Vagina (tissue), 2 donors: ENCODE results near the gene CAPN2. TPM values are rescaled to one million over a fixed set of nuclear protein-coding genes. Genes with fewer than 3 reads are reported as not detected.
"Not testable (repeated sequence)": the region's sequence is repeated elsewhere in the genome, so short reads cannot be mapped to it uniquely, and the experiment has no call there.

Source experiments
- DNase-seq, 2 donors: peaks; one replicate each; pipeline ENCODE4 v3.0.0-alpha.2; 2017; ENCODE audit errors: extremely low spot score in 2 of 2
- H3K27ac ChIP-seq: fragments of 200-600 bp; sonication (generic); one replicate; pipeline ENCODE4 v1.5.1; 2019
- H3K27me3 ChIP-seq: fragments of 200-600 bp; sonication (generic); one replicate; pipeline ENCODE4 v1.5.1; 2019
- H3K36me3 ChIP-seq, 2 donors: fragments of 200-600 bp; sonication (generic); one replicate each; pipeline ENCODE4 v1.5.1; 2017 to 2019
- H3K4me1 ChIP-seq: fragments of 200-600 bp; sonication (generic); one replicate; pipeline ENCODE4 v1.5.1; 2019
- H3K4me3 ChIP-seq, 2 donors: fragments of 200-600 bp; sonication (generic); 1 replicate in 1 of 2; 2 replicates in 1 of 2; pipeline ENCODE4 v1.5.1; 2016 to 2019
- H3K9me3 ChIP-seq: fragments of 200-600 bp; sonication (generic); one replicate; pipeline ENCODE4 v1.5.1; 2019
- POLR2A ChIP-seq, 2 donors: fragments of 450-650 bp; IDR thresholded peaks; one replicate each; pipeline ENCODE4 v1.6.1; 2017; ENCODE audit warnings: antibody characterized with exemption in 2 of 2, mild to moderate bottlenecking in 2 of 2, moderate library complexity in 2 of 2
- POLR2AphosphoS5 ChIP-seq, 2 donors: sonication (generic); formaldehyde crosslinking; IDR thresholded peaks; one replicate each; pipeline ENCODE4 v1.9.0; 2017; ENCODE audit warnings: antibody characterized with exemption in 2 of 2, mild to moderate bottlenecking in 2 of 2, low read depth in 1 of 2; ENCODE audit not compliant: insufficient read depth in 1 of 2
- intact Hi-C: fragments of 100-400 bp; cut with DNase I; formaldehyde crosslinking; loops from one replicate; pipeline ENCODE4 v1.15.1; 2023
- total RNA-seq: library from RNA; depleted of rRNA; stranded (reverse); fragments of >200 nt; gene quantifications from one replicate; pipeline ENCODE4 v1.2.3, GENCODE V29; 2016
- TF ChIP-seq, protein P1 (sequence below), 3 experiments: fragments of 450-650 bp in 2 of 3; fragments of 200-600 bp in 1 of 3; sonication (generic) in 1 of 3; IDR thresholded peaks; one replicate each; pipeline ENCODE4 v1.5.1; 2017 to 2019; ENCODE audit warnings: antibody characterized with exemption in 3 of 3, mild to moderate bottlenecking in 2 of 3, moderate library complexity in 2 of 3

Gene CAPN2
- total RNA-seq, 1 donor from 2014 or later, result 208 TPM

DNA sequence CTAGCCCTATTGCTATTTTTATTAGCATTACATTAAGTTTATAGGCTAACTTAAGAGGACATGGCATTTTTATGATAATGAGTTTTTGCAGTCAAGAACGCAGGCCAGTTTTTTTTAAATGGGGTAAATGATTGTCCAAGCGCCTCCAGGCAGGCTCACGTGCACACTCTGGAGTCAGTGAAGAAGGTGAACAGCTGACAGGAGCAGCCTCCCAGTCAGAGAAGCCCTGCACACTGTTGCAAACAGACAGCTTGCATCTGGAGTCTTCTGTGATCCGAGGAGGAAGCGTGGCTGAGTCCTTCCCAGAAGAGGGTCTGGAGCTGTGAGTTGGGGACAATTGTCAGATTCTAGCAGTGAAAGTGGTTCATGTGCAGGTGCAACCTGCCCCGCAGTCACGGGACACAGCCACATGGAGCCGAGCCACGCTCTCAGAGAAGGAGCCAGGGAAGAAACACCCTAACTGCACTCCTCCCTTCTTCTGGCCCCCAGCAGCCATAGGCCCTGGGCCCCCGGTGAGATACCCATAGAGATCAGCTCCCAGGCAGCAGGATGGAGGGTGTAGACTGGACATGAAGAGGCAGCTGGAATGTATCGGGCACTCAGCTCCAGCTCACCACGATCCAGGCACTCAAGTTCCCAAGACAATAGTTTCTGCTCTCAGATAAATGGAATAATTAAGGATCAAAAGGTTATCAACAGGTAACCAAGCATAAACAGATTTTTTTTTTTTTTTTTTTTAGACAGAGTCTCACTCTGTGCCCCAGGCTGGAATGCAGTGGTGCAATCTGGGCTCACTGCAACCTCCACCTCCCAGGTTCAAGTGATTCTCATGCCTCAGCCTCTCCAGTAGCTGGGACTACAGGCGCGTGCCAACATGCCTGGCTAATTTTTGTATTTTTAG lies 26.4 kb downstream of the CAPN2 start:
- Histone ChIP-seq H3K4me1 (peaks cover 58% of the 10 kb centered on the region), H3K27me3 (no peaks in the 10 kb centered on the region), H3K36me3 (peaks cover 0 to 15% of the 10 kb centered on the region in 2 donors), H3K4me3 (no peak overlapping the region), H3K27ac (peak overlapping the region; percentile 77), H3K9me3 (no peaks in the 10 kb centered on the region)
- peak in 1 of 2 donors; percentile 43 for TF ChIP-seq POLR2AphosphoS5 (IDR thresholded peaks at IDR 0.05; ENCODE audit: insufficient read depth in 1 of 2, low read depth in 1 of 2)
- TF ChIP-seq, protein P1, sequence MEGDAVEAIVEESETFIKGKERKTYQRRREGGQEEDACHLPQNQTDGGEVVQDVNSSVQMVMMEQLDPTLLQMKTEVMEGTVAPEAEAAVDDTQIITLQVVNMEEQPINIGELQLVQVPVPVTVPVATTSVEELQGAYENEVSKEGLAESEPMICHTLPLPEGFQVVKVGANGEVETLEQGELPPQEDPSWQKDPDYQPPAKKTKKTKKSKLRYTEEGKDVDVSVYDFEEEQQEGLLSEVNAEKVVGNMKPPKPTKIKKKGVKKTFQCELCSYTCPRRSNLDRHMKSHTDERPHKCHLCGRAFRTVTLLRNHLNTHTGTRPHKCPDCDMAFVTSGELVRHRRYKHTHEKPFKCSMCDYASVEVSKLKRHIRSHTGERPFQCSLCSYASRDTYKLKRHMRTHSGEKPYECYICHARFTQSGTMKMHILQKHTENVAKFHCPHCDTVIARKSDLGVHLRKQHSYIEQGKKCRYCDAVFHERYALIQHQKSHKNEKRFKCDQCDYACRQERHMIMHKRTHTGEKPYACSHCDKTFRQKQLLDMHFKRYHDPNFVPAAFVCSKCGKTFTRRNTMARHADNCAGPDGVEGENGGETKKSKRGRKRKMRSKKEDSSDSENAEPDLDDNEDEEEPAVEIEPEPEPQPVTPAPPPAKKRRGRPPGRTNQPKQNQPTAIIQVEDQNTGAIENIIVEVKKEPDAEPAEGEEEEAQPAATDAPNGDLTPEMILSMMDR (IDR thresholded peaks at IDR 0.05), result no peak
- TF ChIP-seq POLR2A (IDR thresholded peaks at IDR 0.05), result no peak
- DNase-seq, result no peak
- intact Hi-C loops, result no loop called here

DNA sequence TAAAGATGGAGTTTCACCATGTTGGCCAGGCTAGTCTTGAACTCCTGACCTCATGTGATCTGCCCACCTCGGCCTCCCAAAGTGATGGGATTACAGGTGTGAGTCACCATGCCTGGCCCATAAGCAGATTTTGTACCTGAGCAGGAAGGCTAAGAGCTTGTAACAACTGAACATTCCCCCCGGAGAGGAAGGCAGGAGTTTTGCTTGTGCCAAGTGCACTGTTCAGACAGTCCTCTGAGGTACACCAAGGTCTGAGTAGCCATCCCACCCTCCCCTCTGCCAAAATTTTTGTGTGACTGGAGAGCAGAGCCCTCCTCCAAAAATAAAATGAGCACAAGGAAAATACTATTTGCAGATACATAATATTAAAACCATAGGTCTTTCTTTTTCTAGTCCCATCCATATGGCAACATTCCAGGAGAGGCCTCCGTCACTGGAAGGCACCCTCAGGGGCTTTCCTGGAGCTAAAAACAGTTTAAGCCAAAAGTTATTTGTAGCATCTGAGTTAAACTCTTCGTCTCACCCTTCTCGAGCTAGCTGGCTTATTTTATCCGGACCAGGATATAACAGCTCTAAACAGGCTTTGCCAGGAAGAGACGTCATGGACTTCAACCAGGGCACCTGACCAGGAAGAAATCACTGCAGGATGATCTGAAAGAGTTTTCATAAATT lies 27.2 kb downstream of the CAPN2 start:
- Histone ChIP-seq H3K4me3 (no peak overlapping the region), H3K9me3 (no peaks in the 10 kb centered on the region), H3K27ac (peak overlapping the region; percentile 77), H3K36me3 (peaks cover 0 to 22% of the 10 kb centered on the region in 2 donors), H3K4me1 (peaks cover 50% of the 10 kb centered on the region), H3K27me3 (no peaks in the 10 kb centered on the region)
- no peak for DNase-seq
- TF ChIP-seq, protein P1 (IDR thresholded peaks at IDR 0.05), result no peak
- TF ChIP-seq POLR2AphosphoS5 (IDR thresholded peaks at IDR 0.05; ENCODE audit: insufficient read depth in 1 of 2, low read depth in 1 of 2), result peak in 1 of 2 donors; percentile 34
- intact Hi-C loops, result loop anchor here (10.0 kb wide), 1 partner anchor 45 kb away; no protein-coding TSS in a partner anchor

DNA sequence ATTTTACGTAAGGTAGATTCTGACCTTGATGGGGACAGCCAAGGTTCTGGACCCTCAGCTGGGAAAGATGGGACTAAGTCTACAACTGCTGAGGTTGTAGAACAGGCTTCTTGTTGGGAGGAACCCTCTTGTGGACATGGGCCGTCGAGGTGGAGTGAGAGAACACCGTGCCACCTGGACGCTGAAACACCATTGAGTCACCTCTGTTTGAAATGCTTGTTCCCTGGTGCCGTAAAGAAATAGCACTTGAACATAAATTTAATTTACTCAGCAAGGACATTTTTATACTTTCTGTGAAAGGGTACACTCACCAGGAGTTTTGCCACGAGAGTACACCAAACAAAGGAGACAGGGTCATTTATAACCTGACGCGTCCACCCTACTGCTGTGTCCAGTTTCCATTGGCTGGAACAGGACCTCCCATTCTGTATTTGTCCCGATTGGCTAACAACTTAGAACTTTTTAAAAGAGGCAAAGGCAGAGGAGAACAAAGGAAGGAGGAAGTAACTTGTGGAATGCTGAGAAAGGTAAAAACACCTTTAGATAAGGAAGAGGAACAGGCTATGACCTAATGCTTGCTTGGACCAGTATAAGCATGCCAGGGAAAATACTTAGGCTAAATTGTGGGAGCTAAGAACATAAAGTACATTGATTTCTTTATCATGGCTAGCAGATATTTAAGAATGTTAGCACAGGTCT lies 27.8 kb downstream of the CAPN2 start:
- peaks cover 0 to 29% of the 10 kb centered on the region in 2 donors for H3K36me3 ChIP-seq
- peaks cover 48% of the 10 kb centered on the region for H3K4me1 ChIP-seq
- intact Hi-C loops, result loop anchor here (10.0 kb wide), 1 partner anchor 45 kb away; no protein-coding TSS in a partner anchor
- peak overlapping the region; percentile 77 for H3K27ac ChIP-seq
- not testable (repeated sequence) for H3K9me3 ChIP-seq, H3K27me3 ChIP-seq, DNase-seq, H3K4me3 ChIP-seq

DNA sequence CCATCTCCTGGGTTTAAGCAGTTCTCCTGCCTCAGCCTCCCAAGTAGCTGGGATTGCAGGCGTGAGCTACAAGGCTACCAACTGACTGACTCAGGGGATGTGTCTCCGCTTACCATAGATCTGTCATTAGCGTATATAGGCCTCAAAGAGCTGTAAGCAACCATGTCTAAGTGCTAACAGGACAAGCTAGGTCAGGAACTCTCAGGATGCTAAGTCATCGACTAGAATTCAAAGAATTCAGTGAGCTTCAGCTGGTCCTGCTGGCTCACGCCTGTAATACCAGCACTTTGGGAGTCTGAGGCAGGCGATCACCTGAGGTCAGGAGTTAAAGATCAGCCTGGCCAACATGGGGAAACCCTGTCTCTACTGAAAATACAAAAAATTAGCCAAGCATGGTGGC lies 29.5 kb downstream of the CAPN2 start:
- H3K27ac ChIP-seq, result no peak overlapping the region
- intact Hi-C loops, result loop anchor here (10.0 kb wide), 1 partner anchor 47 kb away; no protein-coding TSS in a partner anchor
- no peak overlapping the region for H3K4me3 ChIP-seq
- peaks cover 0 to 43% of the 10 kb centered on the region in 2 donors for H3K36me3 ChIP-seq
- TF ChIP-seq POLR2AphosphoS5 (IDR thresholded peaks at IDR 0.05; ENCODE audit: insufficient read depth in 1 of 2, low read depth in 1 of 2), result no peak
- TF ChIP-seq, protein P1 (IDR thresholded peaks at IDR 0.05), result no peak
- TF ChIP-seq POLR2A (IDR thresholded peaks at IDR 0.05), result no peak
- DNase-seq, result no peak
- no peaks in the 10 kb centered on the region for H3K9me3 ChIP-seq
- no peaks in the 10 kb centered on the region for H3K27me3 ChIP-seq
- peaks cover 44% of the 10 kb centered on the region for H3K4me1 ChIP-seq

DNA sequence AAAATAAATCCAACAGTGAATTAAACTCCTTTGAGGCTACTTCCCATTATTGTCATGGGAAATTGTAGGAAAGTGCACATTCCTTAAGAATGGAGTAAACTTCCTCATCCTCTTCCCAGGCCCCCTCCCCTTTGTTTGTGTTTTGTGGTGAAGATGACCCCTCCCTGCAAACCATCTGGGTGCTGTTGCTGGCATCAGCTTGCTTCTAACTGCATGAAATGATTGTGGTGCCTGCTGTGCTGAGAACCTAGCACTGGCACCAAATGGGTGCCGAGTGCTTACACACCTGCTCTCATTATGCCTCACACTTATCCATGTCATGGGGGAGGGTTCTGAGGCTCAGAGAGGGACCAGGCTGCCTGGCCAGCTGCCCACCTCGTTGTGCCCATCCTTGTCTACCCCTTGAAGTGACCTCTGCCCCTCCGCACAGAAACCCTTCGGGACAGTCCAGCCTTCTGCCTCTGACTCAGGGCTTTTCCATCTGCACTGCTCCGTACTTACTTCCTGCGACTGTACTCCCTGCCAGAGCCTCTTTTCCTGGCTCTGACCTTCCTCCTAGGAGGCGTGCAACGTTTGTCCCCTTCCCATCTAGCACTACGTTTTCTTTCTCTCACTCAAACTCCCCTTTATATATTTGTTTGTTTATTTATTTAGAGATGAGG lies 30.6 kb downstream of the CAPN2 start:
- TF ChIP-seq POLR2A (IDR thresholded peaks at IDR 0.05) (no peak), POLR2AphosphoS5 (IDR thresholded peaks at IDR 0.05; ENCODE audit: insufficient read depth in 1 of 2, low read depth in 1 of 2) (no peak)
- TF ChIP-seq, protein P1 (IDR thresholded peaks at IDR 0.05), result no peak
- intact Hi-C loops, result loop anchor here (10.0 kb wide), 1 partner anchor 48 kb away; no protein-coding TSS in a partner anchor
- Histone ChIP-seq H3K9me3 (no peaks in the 10 kb centered on the region), H3K27me3 (no peaks in the 10 kb centered on the region), H3K4me1 (peaks cover 44% of the 10 kb centered on the region), H3K4me3 (no peak overlapping the region), H3K36me3 (peaks cover 0 to 49% of the 10 kb centered on the region in 2 donors), H3K27ac (no peak overlapping the region)
- no peak for DNase-seq
